ENCODE measurements around the gene CALR3.
A peak's percentile ranks its signal among the peaks of the same experiment; 100 is the strongest.
"Not testable (repeated sequence)": the region's sequence is repeated elsewhere in the genome, so short reads cannot be mapped to it uniquely, and the experiment has no call there.

CALR3 gene

GRCh38 chr19:16495982-16496612 lies at the start of gene CALR3, which contains the start of gene C19orf44:
Gene CALR3, minus strand, starts transcription at chr19:16496167. Its CDS starts 38 bp downstream, at chr19:16496129.
Gene C19orf44, plus strand, starts transcription at chr19:16496394. Its CDS starts 4,399 bp downstream, at chr19:16500793.
- no peak for TF ChIP-seq CTCF (conservative IDR thresholded peaks at IDR 0.05; ENCODE audit: low read depth)
- peak; percentile 98 for DNase-seq (ENCODE audit: low spot score)
- H3K27ac ChIP-seq = peak within 1 kb of the TSS; percentile 68
- ChIA-PET CTCF (interaction anchor here (0.5 to 0.6 kb wide), 2 partner anchors 114 to 134 kb away, joined by 4 to 5 read pairs; no protein-coding TSS in a partner anchor), POLR2A (ENCODE audit: low non-redundant PET) (interaction anchor here (0.6 kb wide), 1 partner anchor 308 kb away, joined by 7 read pairs; no protein-coding TSS in a partner anchor)

GRCh38 chr19:16544473-16545231 lies 48.7 kb upstream of the CALR3 start:
- ChIA-PET CTCF (interaction anchor here (0.6 kb wide), 1 partner anchor 97 kb away, joined by 4 read pairs; no protein-coding TSS in a partner anchor), POLR2A (ENCODE audit: low non-redundant PET) (interaction anchor here (0.6 kb wide), 3 partner anchors 16 to 677 kb away, joined by 3 to 6 read pairs (median 3); no protein-coding TSS in a partner anchor)
- DNase-seq (ENCODE audit: low spot score) = no peak
- TF ChIP-seq CTCF (conservative IDR thresholded peaks at IDR 0.05; ENCODE audit: low read depth) = no peak
- H3K27ac ChIP-seq = peak overlapping the region; percentile 36

GRCh38 chr19:16543734-16544133 lies 47.8 kb upstream of the CALR3 start:
- POLR2A ChIA-PET (ENCODE audit: low non-redundant PET) = not testable (repeated sequence)

GRCh38 chr19:16542910-16543472 lies 47.0 kb upstream of the CALR3 start:
- TF ChIP-seq CTCF (conservative IDR thresholded peaks at IDR 0.05; ENCODE audit: low read depth) = no peak
- no peak for DNase-seq (ENCODE audit: low spot score)
- POLR2A ChIA-PET (ENCODE audit: low non-redundant PET) = interaction anchor here (0.6 kb wide), 1 partner anchor 14 kb away, joined by 5 read pairs; no protein-coding TSS in a partner anchor
- peak overlapping the region; percentile 84 for H3K27ac ChIP-seq
- CTCF ChIA-PET = interaction anchor here (0.7 kb wide), 1 partner anchor 85 kb away, joined by 6 read pairs; the partner anchor contains the start of gene MED26

More at GRCh38 chr19:16543734-16544133, 47.8 kb upstream of the CALR3 start:
- CTCF ChIA-PET; DNase-seq (ENCODE audit: low spot score); H3K27ac ChIP-seq: not testable (repeated sequence)

GRCh38 chr19:16542045-16542909 lies 46.3 kb upstream of the CALR3 start, which contains the start of gene CHERP:
Gene CHERP, minus strand, starts transcription at chr19:16542437. Its CDS starts 59 bp downstream, at chr19:16542378.
- POLR2A ChIA-PET (ENCODE audit: low non-redundant PET) = interaction anchor here (0.6 to 0.7 kb wide), 2 partner anchors 15 to 153 kb away, joined by 3 to 5 read pairs; no protein-coding TSS in a partner anchor
- TF ChIP-seq CTCF (conservative IDR thresholded peaks at IDR 0.05; ENCODE audit: low read depth) = no peak
- peak; percentile 96 for DNase-seq (ENCODE audit: low spot score)

GRCh38 chr19:16541526-16542044 lies 45.6 kb upstream of the CALR3 start:
- no peak for DNase-seq (ENCODE audit: low spot score)

More at GRCh38 chr19:16542045-16542909, 46.3 kb upstream of the CALR3 start, which contains the start of gene CHERP:
- peak within 1 kb of the TSS; percentile 84 for H3K27ac ChIP-seq
- CTCF ChIA-PET = interaction anchor here (0.7 to 0.8 kb wide), 2 partner anchors 18 to 85 kb away, joined by 4 to 6 read pairs; partner anchors contain the start of gene MED26

More at GRCh38 chr19:16541526-16542044, 45.6 kb upstream of the CALR3 start:
- TF ChIP-seq CTCF (conservative IDR thresholded peaks at IDR 0.05; ENCODE audit: low read depth) = no peak
- ChIA-PET CTCF (interaction anchor here (0.7 to 0.8 kb wide), 2 partner anchors 17 to 122 kb away, joined by 3 to 4 read pairs; no protein-coding TSS in a partner anchor), POLR2A (ENCODE audit: low non-redundant PET) (interaction anchor here (0.7 kb wide), 1 partner anchor 154 kb away, joined by 3 read pairs; no protein-coding TSS in a partner anchor)
- peak overlapping the region; percentile 84 for H3K27ac ChIP-seq
